ENCODE measurements around the gene ZNF175.

The ZNF175 gene

DNA sequence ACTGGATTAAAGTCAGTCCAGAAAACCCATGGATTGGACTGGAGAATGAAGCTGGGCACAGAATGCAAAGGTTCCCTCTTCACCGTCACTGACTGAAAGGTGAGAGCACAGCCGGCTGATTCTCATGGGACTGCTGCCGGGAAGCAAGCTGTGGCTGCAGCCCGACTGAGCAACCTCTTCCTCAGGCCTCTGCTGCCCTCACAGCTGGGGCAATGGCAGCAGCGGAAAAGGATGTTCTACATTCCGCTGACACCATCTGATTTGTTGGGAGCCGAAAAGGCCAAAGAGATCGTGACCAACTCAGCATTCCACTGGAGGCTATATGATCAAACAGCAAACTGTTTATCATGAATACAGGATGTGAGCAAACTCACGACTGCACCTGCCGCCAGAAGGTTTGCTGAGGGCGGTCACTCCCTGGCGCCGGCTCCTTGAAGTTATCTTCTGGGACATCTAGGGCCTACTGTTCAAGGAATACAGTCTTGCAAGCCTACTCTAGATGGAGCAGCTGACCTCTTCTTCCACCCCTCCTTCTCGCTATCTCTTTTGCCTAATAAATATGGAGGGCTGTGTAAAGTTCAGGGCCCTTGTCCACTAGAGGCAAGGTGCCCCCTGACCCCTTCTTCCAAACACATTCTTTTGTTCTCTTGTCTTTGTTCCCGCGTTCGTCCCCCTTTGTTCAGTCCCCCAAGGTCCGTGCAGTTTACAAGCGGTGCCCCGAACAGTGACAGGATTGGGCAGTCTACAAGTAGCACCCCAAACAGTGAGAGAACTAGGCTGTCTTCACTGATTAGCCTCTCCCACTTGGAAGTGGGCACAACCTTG, 20.0 kb upstream of the ZNF175 start:
- no peak for DNase-seq (ENCODE audit: low read depth)

GRCh38 chr19:51551673-51552432, 19.2 kb upstream of the ZNF175 start:
- DNase-seq (ENCODE audit: low read depth), result no peak

DNA sequence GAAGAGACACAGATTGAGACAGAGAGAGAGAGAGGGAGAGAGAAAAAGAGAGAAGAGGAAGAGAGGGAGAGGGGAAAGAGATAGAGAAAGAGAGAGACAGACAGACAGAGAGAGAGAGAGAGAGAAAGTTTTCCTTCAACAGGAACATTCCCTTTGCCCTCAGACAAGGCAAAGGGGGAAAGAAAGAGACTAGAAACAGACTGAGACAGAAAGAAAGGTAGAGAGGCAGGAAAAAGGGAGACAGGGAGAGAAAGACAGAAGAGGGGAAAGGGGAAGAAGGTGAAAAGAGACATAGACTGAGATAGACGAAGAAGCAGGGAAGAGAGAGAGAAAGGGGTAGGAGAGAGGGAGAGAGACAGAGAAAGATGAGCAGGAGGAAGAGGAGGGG, 18.5 kb upstream of the ZNF175 start:
- no peak for DNase-seq (ENCODE audit: low read depth)

GRCh38 chr19:51552996-51553725, 17.9 kb upstream of the ZNF175 start:
- DNase-seq (ENCODE audit: low read depth), result no peak

- no peak for DNase-seq (ENCODE audit: low read depth)
These were observed 11.8 kb upstream of the ZNF175 start for GRCh38 chr19:51559240-51559639.

DNA sequence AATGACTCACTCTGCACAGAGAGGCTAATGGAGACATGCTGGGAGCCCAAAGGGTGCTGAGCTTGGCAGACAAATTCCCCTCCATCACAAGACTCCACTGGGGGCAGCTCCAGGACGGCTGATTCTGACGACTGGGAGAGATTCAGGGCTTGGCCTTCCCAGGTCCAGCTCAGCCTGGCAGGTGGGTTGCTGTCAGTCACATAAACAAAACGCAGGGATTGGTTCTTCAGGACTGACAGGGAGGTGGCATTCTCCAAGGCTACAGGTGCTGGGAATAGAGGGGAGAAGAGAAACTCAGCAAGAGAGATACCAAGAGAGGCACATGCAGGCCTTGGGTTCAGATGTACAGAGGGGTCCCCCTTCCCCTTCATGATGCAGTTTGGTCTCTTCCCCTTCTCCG, 10.7 kb upstream of the ZNF175 start:
- DNase-seq (ENCODE audit: low read depth), result no peak

DNA sequence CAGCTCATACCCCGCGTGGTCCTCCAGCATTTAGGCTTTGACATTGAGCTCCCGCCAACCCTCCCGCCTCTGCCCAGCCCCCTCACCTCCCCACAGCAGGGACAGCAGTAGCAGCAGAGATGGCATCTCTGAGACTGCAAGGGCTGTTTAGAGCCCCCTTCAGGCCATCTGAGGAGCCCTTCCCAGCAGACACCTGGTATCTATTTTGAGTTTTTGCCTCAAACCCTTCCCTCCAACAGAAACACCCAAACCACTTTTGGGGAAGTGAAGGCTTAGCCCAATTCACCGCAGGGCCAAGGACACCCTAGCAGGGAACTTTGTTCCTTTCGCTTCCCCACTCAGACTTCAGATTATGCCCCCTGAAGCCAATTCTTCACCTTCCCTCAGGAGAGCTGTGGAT, 6.3 kb upstream of the ZNF175 start:
- no peak for DNase-seq (ENCODE audit: low read depth)

DNA sequence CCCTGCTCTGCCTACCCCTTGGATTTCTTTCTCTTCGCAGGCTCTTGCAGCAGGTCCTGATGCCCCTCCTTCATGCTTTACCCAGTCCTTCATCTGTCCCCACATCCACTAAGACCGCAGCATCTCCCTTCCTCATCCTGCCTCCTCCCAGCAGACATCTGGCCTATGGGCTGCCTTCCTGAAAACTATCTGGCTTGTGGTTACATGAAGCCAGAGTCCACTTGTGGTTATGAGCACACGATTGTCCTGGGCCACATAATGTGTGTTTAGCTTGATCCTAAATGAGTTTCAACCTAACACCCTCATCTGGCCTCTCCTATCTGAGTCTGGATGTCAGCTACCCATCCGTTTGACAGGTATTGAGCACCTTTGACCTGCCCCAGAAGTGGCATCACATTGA, 5.5 kb upstream of the ZNF175 start:
- DNase-seq (ENCODE audit: low read depth), result no peak

DNA sequence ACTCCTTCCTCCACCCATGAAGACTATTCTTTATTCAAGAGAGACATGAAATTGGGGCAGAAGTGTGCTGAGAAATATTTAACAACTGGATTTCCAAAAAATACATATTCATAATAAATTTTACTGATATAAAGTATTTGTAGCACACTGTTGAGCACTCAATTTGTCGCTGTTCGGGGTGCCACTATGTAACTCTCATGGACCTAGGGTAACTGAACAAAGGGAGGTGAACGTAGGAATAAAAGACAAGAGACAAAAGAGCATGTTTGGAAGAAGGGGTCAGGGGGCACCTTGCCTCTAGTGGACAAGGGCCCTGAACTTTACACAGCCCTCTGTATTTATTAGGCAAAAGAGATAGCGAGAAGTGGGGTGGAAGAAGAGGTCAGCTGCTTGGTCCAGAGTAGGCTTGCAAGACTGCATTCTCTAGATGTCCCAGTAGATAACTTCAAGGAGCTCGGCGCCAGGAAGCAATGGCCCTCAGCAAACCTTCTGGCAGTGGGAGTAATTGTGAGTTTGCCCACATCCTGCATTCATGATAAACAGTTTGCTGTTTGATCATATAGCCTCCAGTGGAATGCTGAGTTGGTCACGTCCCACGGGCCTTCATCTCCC, 4.5 kb upstream of the ZNF175 start:
- no peak for DNase-seq (ENCODE audit: low read depth)

GRCh38 chr19:51567583-51567982, 3.5 kb upstream of the ZNF175 start:
- DNase-seq (ENCODE audit: low read depth), result no peak

- DNase-seq (ENCODE audit: low read depth), result no peak
These were observed 2.6 kb upstream of the ZNF175 start for GRCh38 chr19:51568456-51568855.

DNA sequence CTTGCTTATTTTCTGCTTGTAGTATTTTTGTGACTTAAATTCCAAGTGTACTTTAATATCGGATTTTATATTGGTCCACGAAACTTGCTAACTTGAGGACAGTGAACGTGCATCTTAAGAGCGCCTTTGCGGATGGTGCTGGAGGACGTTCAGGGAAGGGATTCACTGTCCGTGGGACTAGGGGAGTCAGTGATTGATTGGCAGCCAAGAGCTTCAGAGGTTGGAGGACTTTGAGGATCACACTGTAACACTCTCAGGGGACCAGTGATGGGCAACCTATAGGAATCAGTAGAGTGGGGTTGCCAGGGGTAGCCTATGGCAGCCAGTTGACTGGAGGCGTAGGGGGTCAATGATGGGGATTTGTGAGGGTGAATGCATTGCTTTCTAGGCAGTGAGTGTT, 516 bp downstream of the ZNF175 start:
- DNase-seq (ENCODE audit: low read depth), result no peak

DNA sequence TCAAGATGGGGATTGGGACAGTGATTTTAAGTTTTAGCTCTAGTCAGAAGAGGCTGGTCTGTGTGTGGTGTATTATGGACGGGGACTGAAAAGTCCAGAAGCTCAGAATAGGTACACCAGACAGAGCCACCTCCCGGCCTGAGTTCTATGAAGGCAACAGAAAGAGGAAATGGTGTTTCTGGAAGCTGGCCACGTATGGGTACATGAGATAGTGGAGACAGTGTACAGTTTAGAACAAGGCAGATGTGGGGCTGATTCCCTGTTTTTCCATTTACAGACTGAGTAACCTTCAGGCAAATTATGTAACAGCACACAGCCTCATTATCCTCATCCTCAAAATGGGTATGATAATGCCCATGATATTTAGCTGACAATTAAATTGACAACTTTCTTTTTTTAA, 1.3 kb downstream of the ZNF175 start:
- DNase-seq (ENCODE audit: low read depth), result no peak

DNA sequence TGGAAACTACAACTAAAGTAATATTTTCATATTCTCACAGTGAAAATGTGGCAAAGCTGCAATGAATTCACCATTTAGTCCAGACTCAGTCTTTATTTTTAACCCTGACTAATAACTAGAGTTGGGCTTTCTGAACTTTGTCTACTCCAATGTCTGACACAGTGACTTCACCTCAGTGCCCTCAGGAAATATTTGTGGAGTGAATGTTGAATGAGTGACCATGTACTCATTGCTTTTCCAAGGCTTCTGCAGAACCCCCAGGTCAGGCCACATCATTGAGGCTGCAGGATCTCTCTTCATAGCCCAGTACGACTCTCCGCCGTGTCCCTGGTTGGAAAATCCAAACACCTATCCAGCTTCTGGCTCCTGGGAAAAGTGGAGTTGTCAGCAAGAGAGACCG, 1.8 kb downstream of the ZNF175 start:
- no peak for DNase-seq (ENCODE audit: low read depth)

GRCh38 chr19:51573331-51573730, 2.2 kb downstream of the ZNF175 start:
- DNase-seq (ENCODE audit: low read depth), result no peak

GRCh38 chr19:51576850-51577249, 5.8 kb downstream of the ZNF175 start:
- DNase-seq (ENCODE audit: low read depth), result no peak

DNA sequence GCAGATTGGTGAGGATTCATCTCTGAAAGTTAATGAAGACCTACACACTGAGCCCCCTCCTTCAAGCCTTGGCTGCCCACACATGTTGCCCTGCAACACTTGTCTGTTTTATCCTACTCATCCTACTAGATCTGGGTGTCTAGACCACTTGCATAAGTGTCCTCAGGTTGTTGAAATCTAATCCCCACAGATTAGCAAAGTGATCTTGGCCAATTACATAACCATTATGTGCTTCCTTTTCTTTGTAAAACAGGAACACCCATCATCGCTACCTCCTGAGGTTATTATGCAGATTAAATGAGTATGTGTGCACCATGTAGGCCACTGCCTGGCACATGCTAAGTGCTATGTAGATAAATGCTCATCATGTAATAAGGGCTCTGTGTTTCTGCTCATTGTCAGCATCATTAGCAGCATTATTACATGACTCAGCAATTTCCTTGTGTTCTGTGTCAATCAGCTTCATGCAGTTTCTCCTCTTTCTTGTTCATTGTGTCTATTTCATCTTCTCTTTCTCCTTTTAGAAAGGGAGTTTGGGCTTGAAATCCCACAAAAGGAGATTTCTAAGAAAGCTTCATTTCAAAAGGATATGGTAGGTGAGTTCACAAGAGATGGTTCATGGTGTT, 15.1 kb downstream of the ZNF175 start:
- DNase-seq (ENCODE audit: low read depth), result no peak

DNA sequence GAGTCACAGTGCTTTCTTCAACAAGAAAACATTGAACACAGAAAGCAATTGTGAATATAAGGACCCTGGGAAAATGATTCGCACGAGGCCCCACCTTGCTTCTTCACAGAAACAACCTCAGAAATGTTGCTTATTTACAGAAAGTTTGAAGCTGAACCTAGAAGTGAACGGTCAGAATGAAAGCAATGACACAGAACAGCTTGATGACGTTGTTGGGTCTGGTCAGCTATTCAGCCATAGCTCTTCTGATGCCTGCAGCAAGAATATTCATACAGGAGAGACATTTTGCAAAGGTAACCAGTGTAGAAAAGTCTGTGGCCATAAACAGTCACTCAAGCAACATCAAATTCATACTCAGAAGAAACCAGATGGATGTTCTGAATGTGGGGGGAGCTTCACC, 15.7 kb downstream of the ZNF175 start:
- DNase-seq (ENCODE audit: low read depth), result no peak

- DNase-seq (ENCODE audit: low read depth), result no peak
These were observed 16.4 kb downstream of the ZNF175 start for GRCh38 chr19:51587264-51588191.

GRCh38 chr19:51589511-51589910, 18.4 kb downstream of the ZNF175 start:
- no peak for DNase-seq (ENCODE audit: low read depth)

GRCh38 chr19:51590441-51590840, 19.4 kb downstream of the ZNF175 start:
- DNase-seq (ENCODE audit: low read depth), result no peak

Measured in stimulated activated CD4-positive, alpha-beta T cell treated with anti-CD3 and anti-CD28 coated beads, Interleukin-2, amount 100 ng/mL, for 4 hours (primary cell).